Choroid plexus epithelial cell (primary cell): Measurements from ENCODE around the gene TUBB4B.

ENCODE experiments used
- DNase-seq: peaks from one replicate; pipeline ENCODE4 v3.0.0-alpha.2; 2010; ENCODE audit warnings: low read depth
- H3K4me3 ChIP-seq: 2 replicates; pipeline ENCODE4 v1.5.1; 2011; ENCODE audit warnings: low read depth, mild to moderate bottlenecking, control low read depth, low read length, moderate library complexity
- TF ChIP-seq, protein P1 (sequence below): conservative IDR thresholded peaks from 2 replicates; pipeline ENCODE4 v1.5.1; 2011; ENCODE audit warnings: low read depth, mild to moderate bottlenecking, control low read depth, inconsistent platforms, low read length, moderate library complexity

Gene TUBB4B

DNA sequence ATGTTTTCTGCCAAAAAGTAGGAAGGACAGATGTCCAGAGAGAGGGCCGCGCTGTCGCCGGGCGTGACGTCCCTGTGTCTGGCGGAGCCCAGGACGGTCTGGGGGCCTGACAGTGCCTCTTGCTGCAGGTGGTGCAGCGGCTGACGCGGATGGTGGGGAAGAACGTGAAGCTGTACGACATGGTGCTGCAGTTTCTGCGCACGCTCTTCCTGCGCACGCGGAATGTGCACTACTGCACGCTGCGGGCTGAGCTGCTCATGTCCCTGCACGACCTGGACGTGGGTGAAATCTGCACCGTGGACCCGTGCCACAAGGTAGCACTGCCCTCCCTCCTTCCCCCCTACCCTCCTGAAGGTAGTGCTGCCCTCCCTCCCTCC lies 21.8 kb downstream of the TUBB4B start:
- no peak overlapping the region for H3K4me3 ChIP-seq
- DNase-seq: no peak
- TF ChIP-seq, protein P1, sequence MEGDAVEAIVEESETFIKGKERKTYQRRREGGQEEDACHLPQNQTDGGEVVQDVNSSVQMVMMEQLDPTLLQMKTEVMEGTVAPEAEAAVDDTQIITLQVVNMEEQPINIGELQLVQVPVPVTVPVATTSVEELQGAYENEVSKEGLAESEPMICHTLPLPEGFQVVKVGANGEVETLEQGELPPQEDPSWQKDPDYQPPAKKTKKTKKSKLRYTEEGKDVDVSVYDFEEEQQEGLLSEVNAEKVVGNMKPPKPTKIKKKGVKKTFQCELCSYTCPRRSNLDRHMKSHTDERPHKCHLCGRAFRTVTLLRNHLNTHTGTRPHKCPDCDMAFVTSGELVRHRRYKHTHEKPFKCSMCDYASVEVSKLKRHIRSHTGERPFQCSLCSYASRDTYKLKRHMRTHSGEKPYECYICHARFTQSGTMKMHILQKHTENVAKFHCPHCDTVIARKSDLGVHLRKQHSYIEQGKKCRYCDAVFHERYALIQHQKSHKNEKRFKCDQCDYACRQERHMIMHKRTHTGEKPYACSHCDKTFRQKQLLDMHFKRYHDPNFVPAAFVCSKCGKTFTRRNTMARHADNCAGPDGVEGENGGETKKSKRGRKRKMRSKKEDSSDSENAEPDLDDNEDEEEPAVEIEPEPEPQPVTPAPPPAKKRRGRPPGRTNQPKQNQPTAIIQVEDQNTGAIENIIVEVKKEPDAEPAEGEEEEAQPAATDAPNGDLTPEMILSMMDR: no peak

DNA sequence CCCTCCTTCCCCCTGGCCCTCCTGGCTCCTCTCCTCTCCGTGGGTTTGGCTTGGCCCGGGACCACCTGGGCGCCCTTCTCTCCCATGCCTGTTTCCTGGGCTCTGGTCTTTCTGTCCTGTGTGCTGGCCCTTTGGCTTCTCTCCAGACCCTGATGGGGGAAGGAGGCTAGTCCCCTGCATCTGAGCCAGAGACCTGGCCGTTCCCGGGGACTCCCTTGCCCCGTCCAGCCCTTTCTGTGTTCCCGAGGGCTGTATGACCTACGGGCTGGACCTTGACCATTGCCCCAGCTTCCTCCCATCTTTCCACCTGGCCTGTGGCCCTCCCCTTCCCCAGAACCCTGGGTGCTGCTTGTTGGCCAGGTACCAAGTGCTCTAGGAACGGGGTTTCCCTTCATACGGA lies 22.4 kb downstream of the TUBB4B start:
- no peak overlapping the region for H3K4me3 ChIP-seq
- no peak for DNase-seq
- TF ChIP-seq, protein P1: no peak

GRCh38 chr9:137264067-137264466 lies 23.0 kb downstream of the TUBB4B start:
- TF ChIP-seq, protein P1: no peak
- DNase-seq: no peak

DNA sequence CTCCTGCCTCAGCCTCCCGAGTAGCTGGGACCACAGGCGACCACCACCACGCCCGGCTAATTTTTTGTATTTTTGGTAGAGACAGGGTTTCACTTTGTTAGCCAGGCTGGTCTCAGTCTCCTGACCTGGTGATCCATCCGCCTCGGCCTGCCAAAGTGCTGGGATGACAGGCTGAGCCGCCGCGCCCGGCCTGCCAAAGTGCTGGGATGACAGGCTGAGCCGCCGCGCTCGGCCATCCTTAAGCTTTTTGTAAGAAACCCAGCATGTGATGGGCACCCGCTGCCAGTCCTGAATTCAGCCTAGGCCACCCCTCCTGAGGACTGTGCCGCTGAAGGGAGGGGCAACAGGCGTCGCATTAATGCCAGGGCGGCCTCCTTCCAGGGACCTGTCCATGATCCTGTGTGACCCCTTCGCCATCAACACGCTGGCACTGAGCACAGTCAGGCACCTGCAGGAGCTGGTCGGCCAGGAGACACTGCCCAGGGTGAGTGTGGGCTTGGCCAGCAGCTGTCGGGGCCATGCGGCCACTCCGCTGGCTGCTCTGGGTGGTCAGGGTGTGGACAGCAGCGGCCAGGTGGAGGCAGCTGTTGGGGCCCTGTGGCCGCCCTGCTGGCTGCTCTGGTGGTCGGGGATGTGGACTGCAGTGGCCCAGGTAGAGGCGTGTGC lies 24.5 kb downstream of the TUBB4B start:
- TF ChIP-seq, protein P1: no peak
- DNase-seq: no peak
- no peak overlapping the region for H3K4me3 ChIP-seq

More at GRCh38 chr9:137264067-137264466, 23.0 kb downstream of the TUBB4B start:
- H3K4me3 ChIP-seq: no peak overlapping the region

- TF ChIP-seq, protein P1: no peak
- no peak for DNase-seq
- no peak overlapping the region for H3K4me3 ChIP-seq
These were observed 25.1 kb downstream of the TUBB4B start for GRCh38 chr9:137266162-137266527.

- no peak for DNase-seq
- H3K4me3 ChIP-seq: no peak overlapping the region
- TF ChIP-seq, protein P1: no peak
These were observed 25.7 kb downstream of the TUBB4B start for GRCh38 chr9:137266585-137267453.
